H1 (cell line): ENCODE measurements around the gene DIS3L. TPM values are rescaled to one million over a fixed set of nuclear protein-coding genes. Genes with fewer than 3 reads are reported as not detected.
A peak's percentile ranks its signal among the peaks of the same experiment; 100 is the strongest.

Source experiments
- RBBP5 ChIP-seq: IDR thresholded peaks from 2 replicates; pipeline ENCODE4 v1.7.1; 2012; ENCODE audit warnings: low read depth, mild to moderate bottlenecking, inconsistent platforms, low read length, moderate library complexity, borderline replicate concordance
- RXRA ChIP-seq: IDR thresholded peaks from 2 replicates; pipeline ENCODE4 v1.6.1; 2011; ENCODE audit warnings: low read depth, mild to moderate bottlenecking, low read length, moderate library complexity; ENCODE audit not compliant: insufficient read depth
- polyA plus RNA-seq, 7 experiments: library from polyadenylated mRNA; depleted of rRNA in 3 of 7; stranded (reverse) in 5 of 7; unstranded in 2 of 7; fragments of >200 nt in 5 of 7; fragments of 200-250 nt in 2 of 7; gene quantifications; 1 replicate in 5 of 7; 2 replicates in 1 of 7; 4 replicates in 1 of 7; pipeline versions ENCODE4 v1.2.1 to v1.2.3, GENCODE V29; 2011 to 2013; ENCODE audit warnings: missing spikeins in 2 of 7, mixed read lengths in 2 of 7
- total RNA-seq: library from RNA; stranded (reverse); fragmentation: NEBNext Ultra II Directional; extraction: Animal tissue kit (Norgen Biotek cat#: 25700); gene quantifications from 2 replicates; pipeline ENCODE4 v1.2.1, GENCODE V29; 2021
- TF ChIP-seq, protein P1 (sequence below): fragments of 300-600 bp; sonication (generic); IDR thresholded peaks from 2 replicates; pipeline ENCODE4 v1.7.1; 2012; ENCODE audit warnings: low read length, moderate library complexity, mild to moderate bottlenecking, inconsistent platforms; ENCODE audit not compliant: insufficient replicate concordance

Gene DIS3L
- total and polyA plus RNA-seq, 2 of the 8 experiments (the other 6 are each of a cell fraction or from before 2014, with no cell fraction given): 8.7 to 25.0 TPM

DNA sequence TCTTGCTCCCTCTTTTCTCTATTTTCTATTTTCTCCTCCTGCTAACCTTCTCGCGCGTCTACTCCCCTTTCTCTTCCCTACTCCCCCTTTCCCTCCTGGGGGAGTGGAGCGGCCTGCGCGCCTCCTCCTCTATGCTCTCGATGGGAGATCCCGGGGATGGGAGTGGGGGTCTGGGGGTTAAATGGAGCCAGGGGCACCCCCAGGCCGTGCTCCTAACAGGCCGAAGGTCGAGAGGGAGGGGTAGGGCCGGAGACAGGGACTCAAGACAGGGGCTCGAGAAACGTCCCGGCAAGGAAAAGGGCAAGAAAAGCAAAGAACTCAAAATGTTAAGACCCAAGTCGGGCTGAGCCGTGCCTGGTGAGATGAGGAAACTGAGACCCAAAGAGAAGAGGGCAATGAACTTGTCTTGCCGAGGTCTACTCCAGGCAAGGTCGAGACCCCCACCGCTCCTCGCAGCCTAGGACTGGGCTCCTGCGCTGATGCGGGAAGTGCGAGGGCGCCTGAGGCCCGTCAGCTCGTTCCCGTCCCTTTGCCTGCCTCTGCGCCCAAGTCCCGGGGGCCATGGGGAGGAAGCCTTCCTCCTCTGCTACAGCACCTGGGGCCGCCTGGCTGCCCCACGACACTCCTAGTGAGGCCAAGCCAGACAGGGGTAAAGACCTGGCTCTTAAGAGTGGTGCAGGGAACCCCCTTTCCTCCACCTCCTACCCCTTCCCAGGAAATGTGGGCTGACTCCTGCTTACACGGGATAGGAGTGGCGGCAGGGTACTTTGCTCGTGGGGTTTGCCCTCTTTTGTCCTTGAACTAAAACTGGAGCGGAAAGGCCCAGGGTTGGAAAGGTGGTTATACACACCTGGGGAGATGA, 39.0 kb upstream of the DIS3L start (continued):
- TF ChIP-seq, protein P1, sequence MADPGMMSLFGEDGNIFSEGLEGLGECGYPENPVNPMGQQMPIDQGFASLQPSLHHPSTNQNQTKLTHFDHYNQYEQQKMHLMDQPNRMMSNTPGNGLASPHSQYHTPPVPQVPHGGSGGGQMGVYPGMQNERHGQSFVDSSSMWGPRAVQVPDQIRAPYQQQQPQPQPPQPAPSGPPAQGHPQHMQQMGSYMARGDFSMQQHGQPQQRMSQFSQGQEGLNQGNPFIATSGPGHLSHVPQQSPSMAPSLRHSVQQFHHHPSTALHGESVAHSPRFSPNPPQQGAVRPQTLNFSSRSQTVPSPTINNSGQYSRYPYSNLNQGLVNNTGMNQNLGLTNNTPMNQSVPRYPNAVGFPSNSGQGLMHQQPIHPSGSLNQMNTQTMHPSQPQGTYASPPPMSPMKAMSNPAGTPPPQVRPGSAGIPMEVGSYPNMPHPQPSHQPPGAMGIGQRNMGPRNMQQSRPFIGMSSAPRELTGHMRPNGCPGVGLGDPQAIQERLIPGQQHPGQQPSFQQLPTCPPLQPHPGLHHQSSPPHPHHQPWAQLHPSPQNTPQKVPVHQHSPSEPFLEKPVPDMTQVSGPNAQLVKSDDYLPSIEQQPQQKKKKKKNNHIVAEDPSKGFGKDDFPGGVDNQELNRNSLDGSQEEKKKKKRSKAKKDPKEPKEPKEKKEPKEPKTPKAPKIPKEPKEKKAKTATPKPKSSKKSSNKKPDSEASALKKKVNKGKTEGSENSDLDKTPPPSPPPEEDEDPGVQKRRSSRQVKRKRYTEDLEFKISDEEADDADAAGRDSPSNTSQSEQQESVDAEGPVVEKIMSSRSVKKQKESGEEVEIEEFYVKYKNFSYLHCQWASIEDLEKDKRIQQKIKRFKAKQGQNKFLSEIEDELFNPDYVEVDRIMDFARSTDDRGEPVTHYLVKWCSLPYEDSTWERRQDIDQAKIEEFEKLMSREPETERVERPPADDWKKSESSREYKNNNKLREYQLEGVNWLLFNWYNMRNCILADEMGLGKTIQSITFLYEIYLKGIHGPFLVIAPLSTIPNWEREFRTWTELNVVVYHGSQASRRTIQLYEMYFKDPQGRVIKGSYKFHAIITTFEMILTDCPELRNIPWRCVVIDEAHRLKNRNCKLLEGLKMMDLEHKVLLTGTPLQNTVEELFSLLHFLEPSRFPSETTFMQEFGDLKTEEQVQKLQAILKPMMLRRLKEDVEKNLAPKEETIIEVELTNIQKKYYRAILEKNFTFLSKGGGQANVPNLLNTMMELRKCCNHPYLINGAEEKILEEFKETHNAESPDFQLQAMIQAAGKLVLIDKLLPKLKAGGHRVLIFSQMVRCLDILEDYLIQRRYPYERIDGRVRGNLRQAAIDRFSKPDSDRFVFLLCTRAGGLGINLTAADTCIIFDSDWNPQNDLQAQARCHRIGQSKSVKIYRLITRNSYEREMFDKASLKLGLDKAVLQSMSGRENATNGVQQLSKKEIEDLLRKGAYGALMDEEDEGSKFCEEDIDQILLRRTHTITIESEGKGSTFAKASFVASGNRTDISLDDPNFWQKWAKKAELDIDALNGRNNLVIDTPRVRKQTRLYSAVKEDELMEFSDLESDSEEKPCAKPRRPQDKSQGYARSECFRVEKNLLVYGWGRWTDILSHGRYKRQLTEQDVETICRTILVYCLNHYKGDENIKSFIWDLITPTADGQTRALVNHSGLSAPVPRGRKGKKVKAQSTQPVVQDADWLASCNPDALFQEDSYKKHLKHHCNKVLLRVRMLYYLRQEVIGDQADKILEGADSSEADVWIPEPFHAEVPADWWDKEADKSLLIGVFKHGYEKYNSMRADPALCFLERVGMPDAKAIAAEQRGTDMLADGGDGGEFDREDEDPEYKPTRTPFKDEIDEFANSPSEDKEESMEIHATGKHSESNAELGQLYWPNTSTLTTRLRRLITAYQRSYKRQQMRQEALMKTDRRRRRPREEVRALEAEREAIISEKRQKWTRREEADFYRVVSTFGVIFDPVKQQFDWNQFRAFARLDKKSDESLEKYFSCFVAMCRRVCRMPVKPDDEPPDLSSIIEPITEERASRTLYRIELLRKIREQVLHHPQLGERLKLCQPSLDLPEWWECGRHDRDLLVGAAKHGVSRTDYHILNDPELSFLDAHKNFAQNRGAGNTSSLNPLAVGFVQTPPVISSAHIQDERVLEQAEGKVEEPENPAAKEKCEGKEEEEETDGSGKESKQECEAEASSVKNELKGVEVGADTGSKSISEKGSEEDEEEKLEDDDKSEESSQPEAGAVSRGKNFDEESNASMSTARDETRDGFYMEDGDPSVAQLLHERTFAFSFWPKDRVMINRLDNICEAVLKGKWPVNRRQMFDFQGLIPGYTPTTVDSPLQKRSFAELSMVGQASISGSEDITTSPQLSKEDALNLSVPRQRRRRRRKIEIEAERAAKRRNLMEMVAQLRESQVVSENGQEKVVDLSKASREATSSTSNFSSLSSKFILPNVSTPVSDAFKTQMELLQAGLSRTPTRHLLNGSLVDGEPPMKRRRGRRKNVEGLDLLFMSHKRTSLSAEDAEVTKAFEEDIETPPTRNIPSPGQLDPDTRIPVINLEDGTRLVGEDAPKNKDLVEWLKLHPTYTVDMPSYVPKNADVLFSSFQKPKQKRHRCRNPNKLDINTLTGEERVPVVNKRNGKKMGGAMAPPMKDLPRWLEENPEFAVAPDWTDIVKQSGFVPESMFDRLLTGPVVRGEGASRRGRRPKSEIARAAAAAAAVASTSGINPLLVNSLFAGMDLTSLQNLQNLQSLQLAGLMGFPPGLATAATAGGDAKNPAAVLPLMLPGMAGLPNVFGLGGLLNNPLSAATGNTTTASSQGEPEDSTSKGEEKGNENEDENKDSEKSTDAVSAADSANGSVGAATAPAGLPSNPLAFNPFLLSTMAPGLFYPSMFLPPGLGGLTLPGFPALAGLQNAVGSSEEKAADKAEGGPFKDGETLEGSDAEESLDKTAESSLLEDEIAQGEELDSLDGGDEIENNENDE: no peak
- TF ChIP-seq RXRA (no peak), RBBP5 (peak; percentile 83)
